Measurements from ENCODE around the gene AURKB. TPM values are rescaled to one million over a fixed set of nuclear protein-coding genes. Genes with fewer than 3 reads are reported as not detected.

Gene AURKB
- total RNA-seq, 1 donor from 2014 or later = 7.6 TPM

DNA sequence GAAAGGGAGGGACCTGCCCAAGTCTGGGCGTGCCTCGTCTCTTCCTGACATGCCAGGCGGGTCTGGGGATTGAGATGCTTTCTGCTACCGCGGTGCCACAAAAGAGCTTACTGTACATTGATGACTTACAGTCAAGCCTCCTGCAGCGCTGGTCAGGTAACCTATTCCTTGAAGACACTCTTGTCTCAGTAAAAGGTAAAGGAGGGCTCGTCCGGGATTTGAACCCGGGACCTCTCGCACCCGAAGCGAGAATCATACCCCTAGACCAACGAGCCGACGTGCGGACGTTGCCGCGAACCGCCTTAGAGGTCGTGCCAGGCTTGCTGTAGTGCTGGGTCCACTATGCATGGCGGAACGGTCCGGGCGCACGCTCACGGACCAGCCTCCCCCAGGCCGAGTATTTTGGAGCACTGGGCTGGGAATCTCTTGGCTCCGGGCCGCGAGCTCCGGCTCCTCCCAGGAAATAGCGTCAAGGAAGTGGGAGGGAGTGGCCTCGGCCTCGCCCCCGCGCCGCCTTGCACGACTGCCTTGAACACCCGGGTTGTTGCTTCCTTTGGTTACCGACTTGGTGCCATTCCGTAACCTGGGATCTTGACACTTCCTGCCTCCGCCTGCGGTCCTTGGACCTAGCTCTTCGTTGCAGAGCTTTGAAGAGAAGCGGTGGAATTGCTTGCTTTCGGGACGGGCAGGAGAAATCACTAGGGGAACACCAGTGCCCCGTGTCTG is 12.4 kb upstream of the AURKB start:
- Histone ChIP-seq H3K36me3 (ENCODE audit: insufficient read depth, low read length) (no peaks in the 10 kb centered on the region), H2AFZ (ENCODE audit: low read depth, low read length) (peak overlapping the region; percentile 84), H3K9me3 (ENCODE audit: insufficient read depth, low read depth, low read length) (no peaks in the 10 kb centered on the region), H4K20me1 (ENCODE audit: insufficient read depth, low read length) (peaks cover 12% of the 10 kb centered on the region), H3K4me3 (ENCODE audit: insufficient read depth, low read depth, low read length) (peak overlapping the region; percentile 76), H3K4me1 (ENCODE audit: insufficient read depth, low read length) (peaks cover 9% of the 10 kb centered on the region), H3K4me2 (ENCODE audit: low read length) (peak overlapping the region; percentile 92), H3K79me2 (ENCODE audit: insufficient read depth, low read length) (no peaks in the 10 kb centered on the region), H3K9ac (ENCODE audit: low read length) (peak overlapping the region; percentile 91), H3K27me3 (ENCODE audit: insufficient read depth, low read length) (no peaks in the 10 kb centered on the region), H3K27ac (ENCODE audit: low read depth, low read length) (peak overlapping the region; percentile 89)
- H3K4me3 Mint-ChIP-seq (ENCODE audit: unreplicated experiment) = peak overlapping the region; percentile 90
- H3K27ac Mint-ChIP-seq (ENCODE audit: unreplicated experiment) = peak overlapping the region; percentile 93
- peaks cover 4% of the 10 kb centered on the region for H3K4me1 Mint-ChIP-seq (ENCODE audit: low read depth, unreplicated experiment)
- peaks cover 3% of the 10 kb centered on the region for H3K36me3 Mint-ChIP-seq (ENCODE audit: low read depth, unreplicated experiment)
- peak; percentile 86 for DNase-seq (ENCODE audit: low read depth)
- no peaks in the 10 kb centered on the region for H3K27me3 Mint-ChIP-seq (ENCODE audit: low read depth, unreplicated experiment)
- H3K9me3 Mint-ChIP-seq (ENCODE audit: unreplicated experiment) = peaks cover 2% of the 10 kb centered on the region
- FAIRE-seq = no peak
- TF ChIP-seq, protein P1, sequence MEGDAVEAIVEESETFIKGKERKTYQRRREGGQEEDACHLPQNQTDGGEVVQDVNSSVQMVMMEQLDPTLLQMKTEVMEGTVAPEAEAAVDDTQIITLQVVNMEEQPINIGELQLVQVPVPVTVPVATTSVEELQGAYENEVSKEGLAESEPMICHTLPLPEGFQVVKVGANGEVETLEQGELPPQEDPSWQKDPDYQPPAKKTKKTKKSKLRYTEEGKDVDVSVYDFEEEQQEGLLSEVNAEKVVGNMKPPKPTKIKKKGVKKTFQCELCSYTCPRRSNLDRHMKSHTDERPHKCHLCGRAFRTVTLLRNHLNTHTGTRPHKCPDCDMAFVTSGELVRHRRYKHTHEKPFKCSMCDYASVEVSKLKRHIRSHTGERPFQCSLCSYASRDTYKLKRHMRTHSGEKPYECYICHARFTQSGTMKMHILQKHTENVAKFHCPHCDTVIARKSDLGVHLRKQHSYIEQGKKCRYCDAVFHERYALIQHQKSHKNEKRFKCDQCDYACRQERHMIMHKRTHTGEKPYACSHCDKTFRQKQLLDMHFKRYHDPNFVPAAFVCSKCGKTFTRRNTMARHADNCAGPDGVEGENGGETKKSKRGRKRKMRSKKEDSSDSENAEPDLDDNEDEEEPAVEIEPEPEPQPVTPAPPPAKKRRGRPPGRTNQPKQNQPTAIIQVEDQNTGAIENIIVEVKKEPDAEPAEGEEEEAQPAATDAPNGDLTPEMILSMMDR (IDR thresholded peaks at IDR 0.05; ENCODE audit: insufficient read depth, low read depth, low read length) = no peak

DNA sequence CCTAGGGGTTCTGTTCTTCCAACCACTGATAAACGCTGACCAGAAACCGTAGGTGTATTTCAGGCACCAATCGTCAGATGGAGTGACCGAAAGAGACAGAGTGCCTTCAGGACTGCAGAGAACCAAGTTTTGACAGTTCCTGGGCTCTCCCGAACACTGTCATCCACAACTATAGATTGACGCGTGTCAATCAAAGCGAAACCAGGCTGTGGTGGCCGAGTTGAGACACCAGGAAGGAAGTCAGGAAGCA is 11.9 kb upstream of the AURKB start:
- Histone ChIP-seq H2AFZ (ENCODE audit: low read depth, low read length) (peak overlapping the region; percentile 42), H4K20me1 (ENCODE audit: insufficient read depth, low read length) (peaks cover 8% of the 10 kb centered on the region), H3K79me2 (ENCODE audit: insufficient read depth, low read length) (no peaks in the 10 kb centered on the region), H3K4me3 (ENCODE audit: insufficient read depth, low read depth, low read length) (peak overlapping the region; percentile 76), H3K4me1 (ENCODE audit: insufficient read depth, low read length) (peaks cover 9% of the 10 kb centered on the region), H3K9ac (ENCODE audit: low read length) (peak overlapping the region; percentile 91), H3K36me3 (ENCODE audit: insufficient read depth, low read length) (no peaks in the 10 kb centered on the region), H3K9me3 (ENCODE audit: insufficient read depth, low read depth, low read length) (no peaks in the 10 kb centered on the region), H3K27me3 (ENCODE audit: insufficient read depth, low read length) (no peaks in the 10 kb centered on the region), H3K4me2 (ENCODE audit: low read length) (peak overlapping the region; percentile 92), H3K27ac (ENCODE audit: low read depth, low read length) (peak overlapping the region; percentile 89)
- Mint-ChIP-seq H3K9me3 (ENCODE audit: unreplicated experiment) (peaks cover 2% of the 10 kb centered on the region), H3K27ac (ENCODE audit: unreplicated experiment) (peak overlapping the region; percentile 93), H3K4me3 (ENCODE audit: unreplicated experiment) (peak overlapping the region; percentile 90), H3K27me3 (ENCODE audit: low read depth, unreplicated experiment) (no peaks in the 10 kb centered on the region), H3K4me1 (ENCODE audit: low read depth, unreplicated experiment) (peaks cover 4% of the 10 kb centered on the region), H3K36me3 (ENCODE audit: low read depth, unreplicated experiment) (peaks cover 3% of the 10 kb centered on the region)
- DNase-seq (ENCODE audit: low read depth) (no peak), FAIRE-seq (no peak)
- no peak for TF ChIP-seq EZH2 (IDR thresholded peaks at IDR 0.05; ENCODE audit: insufficient read depth, low read length)
- TF ChIP-seq, protein P1 (IDR thresholded peaks at IDR 0.05; ENCODE audit: insufficient read depth, low read depth, low read length) = no peak

DNA sequence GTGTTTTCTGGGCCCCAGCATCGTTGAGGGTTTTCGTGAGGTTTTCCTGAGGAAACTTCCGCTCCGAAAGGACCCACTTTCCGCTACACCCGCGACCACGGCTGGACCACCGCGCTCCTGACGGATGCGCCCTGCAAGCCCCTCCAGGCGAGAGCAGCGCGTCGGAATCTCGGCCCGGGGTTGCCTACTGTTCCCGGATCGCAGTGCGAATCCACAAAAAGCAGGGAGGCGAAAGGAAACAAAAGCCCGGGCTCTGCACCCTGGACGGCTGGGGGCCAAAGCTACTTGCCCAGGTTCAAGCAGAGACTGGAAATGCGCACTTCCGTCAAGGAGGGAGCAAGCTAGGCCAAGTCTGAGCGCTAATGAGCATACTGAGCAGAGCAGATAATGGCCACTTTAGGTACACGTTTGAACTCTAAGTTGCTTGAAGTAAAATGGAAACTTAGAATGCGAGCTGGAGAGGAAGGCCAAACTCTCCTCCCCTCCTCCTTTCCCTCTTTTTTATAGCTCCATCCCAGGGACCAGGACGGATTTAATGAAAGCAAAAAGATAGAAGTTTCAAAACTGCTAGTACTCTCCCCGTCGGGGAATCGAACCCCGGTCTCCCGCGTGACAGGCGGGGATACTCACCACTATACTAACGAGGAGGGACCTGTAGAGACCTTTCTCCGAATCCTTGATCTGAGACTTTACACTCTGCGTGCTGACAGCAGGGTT is 11.4 kb upstream of the AURKB start:
- Mint-ChIP-seq H3K36me3 (ENCODE audit: low read depth, unreplicated experiment) (peaks cover 3% of the 10 kb centered on the region), H3K27ac (ENCODE audit: unreplicated experiment) (peak overlapping the region; percentile 93), H3K27me3 (ENCODE audit: low read depth, unreplicated experiment) (no peaks in the 10 kb centered on the region), H3K9me3 (ENCODE audit: unreplicated experiment) (peaks cover 2% of the 10 kb centered on the region), H3K4me3 (ENCODE audit: unreplicated experiment) (peak overlapping the region; percentile 90), H3K4me1 (ENCODE audit: low read depth, unreplicated experiment) (peaks cover 4% of the 10 kb centered on the region)
- no peak for FAIRE-seq
- H3K27ac ChIP-seq (ENCODE audit: low read depth, low read length) = peak overlapping the region; percentile 89
- TF ChIP-seq, protein P1 (IDR thresholded peaks at IDR 0.05; ENCODE audit: insufficient read depth, low read depth, low read length) = no peak
- TF ChIP-seq EZH2 (IDR thresholded peaks at IDR 0.05; ENCODE audit: insufficient read depth, low read length) = no peak
- peak overlapping the region; percentile 91 for H3K9ac ChIP-seq (ENCODE audit: low read length)
- peak overlapping the region; percentile 77 for H3K4me3 ChIP-seq (ENCODE audit: insufficient read depth, low read depth, low read length)
- peaks cover 9% of the 10 kb centered on the region for H3K4me1 ChIP-seq (ENCODE audit: insufficient read depth, low read length)
- peak; percentile 85 for DNase-seq (ENCODE audit: low read depth)
- no peaks in the 10 kb centered on the region for H3K36me3 ChIP-seq (ENCODE audit: insufficient read depth, low read length)
- no peaks in the 10 kb centered on the region for H3K79me2 ChIP-seq (ENCODE audit: insufficient read depth, low read length)
- H4K20me1 ChIP-seq (ENCODE audit: insufficient read depth, low read length) = peaks cover 4% of the 10 kb centered on the region
- no peaks in the 10 kb centered on the region for H3K27me3 ChIP-seq (ENCODE audit: insufficient read depth, low read length)
- H3K4me2 ChIP-seq (ENCODE audit: low read length) = peak overlapping the region; percentile 92
- H2AFZ ChIP-seq (ENCODE audit: low read depth, low read length) = peak overlapping the region; percentile 78
- H3K9me3 ChIP-seq (ENCODE audit: insufficient read depth, low read depth, low read length) = no peaks in the 10 kb centered on the region
